ENCODE data around the gene MFRP. TPM values are rescaled to one million over a fixed set of nuclear protein-coding genes. Genes with fewer than 3 reads are reported as not detected.

Gene MFRP
- total RNA-seq, 1 donor from 2014 or later, result not detected

GRCh38 chr11:119298726-119299125 lies 47.8 kb downstream of the MFRP start:
- DNase-seq (ENCODE audit: low spot score), result no peak

GRCh38 chr11:119297938-119298337 lies 48.6 kb downstream of the MFRP start:
- no peak for DNase-seq (ENCODE audit: low spot score)

- no peak for DNase-seq (ENCODE audit: low spot score)
Measured at GRCh38 chr11:119295178-119295577, 51.3 kb downstream of the MFRP start.

DNA sequence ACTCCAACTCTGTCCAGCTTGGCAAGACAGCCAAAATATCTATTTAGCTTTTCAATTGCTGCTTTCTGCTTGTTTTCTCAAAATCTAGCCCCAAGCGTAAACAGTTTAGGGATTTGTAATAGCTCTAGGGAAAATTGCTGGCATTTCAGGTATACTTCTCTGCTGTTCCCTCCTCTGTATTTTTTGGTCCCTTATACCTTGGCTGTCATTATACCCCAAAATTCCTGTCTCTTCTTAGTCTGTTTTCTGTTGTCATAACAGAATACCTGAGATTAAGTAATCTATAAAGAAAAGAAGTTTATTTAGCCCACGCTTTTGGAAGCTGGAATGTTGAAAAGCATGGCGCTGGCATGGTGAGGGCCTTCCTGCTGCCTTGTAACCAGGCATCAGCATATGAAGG lies 53.0 kb downstream of the MFRP start:
- no peak for DNase-seq (ENCODE audit: low spot score)

DNA sequence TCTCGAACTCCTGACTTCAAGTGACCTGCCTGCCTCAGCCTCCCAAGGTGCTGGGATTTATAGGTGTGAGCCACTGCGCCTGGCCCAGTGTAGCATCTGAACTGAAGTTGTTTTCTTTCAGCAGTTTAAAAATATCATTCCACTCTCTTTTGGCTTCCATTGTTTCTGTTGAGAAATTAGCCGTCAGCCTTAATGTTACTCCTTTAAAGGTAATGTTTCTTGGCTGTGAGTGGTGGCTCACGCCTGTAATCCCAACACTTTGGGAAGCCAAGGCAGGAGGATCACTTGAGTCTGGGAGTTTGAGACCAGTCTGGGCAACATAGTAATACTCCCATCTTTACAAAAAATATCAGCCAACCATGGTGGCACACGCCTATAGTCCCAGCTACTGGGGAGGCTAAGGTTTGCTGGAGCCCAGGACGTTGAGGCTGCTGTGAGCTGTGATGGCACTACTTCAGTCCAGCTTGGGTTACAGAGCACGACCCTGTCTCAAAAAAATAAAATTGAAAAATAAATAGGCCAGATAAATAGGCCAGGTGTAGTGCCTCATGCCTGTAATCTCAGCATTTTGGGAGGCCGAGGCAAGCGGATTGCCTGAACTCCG lies 55.5 kb downstream of the MFRP start:
- DNase-seq (ENCODE audit: low spot score), result no peak

Small RNAs within 50 kb of the gene (microRNA-seq; reads per million reads assigned to microRNA genes)
- not detected for gene MIR6756 (ENCODE audit: borderline number of aligned reads)

Other genes starting within 250 kb of the MFRP start
- 40.9 TPM for gene DPAGT1, start 244.9 kb downstream of the MFRP start, total RNA-seq
- gene C2CD2L, start 239.4 kb downstream of the MFRP start, total RNA-seq, result 11.0 TPM
- 13.5 TPM for gene HINFP, start 225.1 kb downstream of the MFRP start, total RNA-seq
- gene ABCG4, start 197.7 kb downstream of the MFRP start, total RNA-seq, result not detected
- 16.3 TPM for gene NLRX1, start 178.0 kb downstream of the MFRP start, total RNA-seq
- not detected for gene NHERF4, start 161.2 kb downstream of the MFRP start, total RNA-seq
- gene CBL, start 140.4 kb downstream of the MFRP start, total RNA-seq, result 30.4 TPM
- gene MCAM, start 29.6 kb downstream of the MFRP start, total RNA-seq, result 550 TPM
- gene RNF26, start 12.2 kb downstream of the MFRP start, total RNA-seq, result 20.6 TPM
- gene C1QTNF5, start 5.8 kb downstream of the MFRP start, total RNA-seq, result 52.9 TPM
- 4.2 TPM for gene USP2, start 35.0 kb upstream of the MFRP start, total RNA-seq
- 33.4 TPM for gene THY1, start 76.5 kb upstream of the MFRP start, total RNA-seq